ENCODE measurements around the gene NLRP3.
"Not testable (repeated sequence)": the region's sequence is repeated elsewhere in the genome, so short reads cannot be mapped to it uniquely, and the experiment has no call there.

Gene NLRP3

DNA sequence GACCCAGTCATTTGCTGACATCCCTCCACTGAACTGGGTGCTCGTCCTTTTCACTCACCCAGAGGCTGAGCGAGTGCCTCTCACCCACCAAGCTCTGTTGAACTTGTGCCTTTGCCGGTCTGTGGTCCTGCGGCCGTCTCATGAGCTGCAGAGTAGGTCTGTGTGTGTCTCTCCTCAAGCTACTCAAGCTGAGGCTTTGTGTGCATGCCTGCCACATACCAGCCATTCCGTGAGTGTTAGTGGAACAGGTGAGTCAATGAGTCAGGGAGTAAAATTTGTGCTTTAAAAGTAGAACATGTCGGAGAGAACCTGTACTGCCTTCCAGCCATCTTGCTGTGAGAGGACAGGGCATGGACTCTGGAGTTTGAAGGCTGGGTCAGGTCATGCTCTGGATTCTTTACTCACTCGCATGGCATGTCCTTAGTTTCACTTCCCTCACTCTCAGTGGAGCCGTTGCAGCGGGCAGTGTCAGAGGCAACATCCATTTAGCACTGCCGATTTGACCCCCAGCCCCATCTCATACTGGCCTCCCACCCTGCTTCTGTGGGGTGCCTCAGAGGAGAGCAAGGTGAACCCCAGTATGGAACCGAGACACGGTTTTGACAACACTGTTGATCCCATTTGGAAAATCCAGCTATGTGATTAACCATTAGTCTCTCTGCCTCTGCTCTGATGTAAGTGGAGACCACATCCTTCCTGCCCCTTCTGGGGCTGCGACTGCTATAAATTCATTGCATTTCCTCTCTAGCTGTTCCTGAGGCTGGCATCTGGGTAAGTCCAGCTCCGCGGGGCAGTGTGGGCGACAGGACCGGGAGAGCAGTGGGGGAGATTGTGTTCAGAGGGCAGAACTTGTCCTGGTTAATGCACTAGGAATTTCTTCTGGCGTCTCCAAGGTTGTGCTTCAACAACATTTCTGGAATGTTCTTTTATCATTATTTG, at the start of gene NLRP3:
Gene NLRP3 (plus strand): TSS at position 751 of the 939 bp plus-strand sequence. CDS start 2,628 bp downstream, outside the sequence.
- peak in 1 of 2 donors; percentile 20 for DNase-seq (ENCODE audit: extremely low read depth in 1 of 2, low read depth in 1 of 2)

DNA sequence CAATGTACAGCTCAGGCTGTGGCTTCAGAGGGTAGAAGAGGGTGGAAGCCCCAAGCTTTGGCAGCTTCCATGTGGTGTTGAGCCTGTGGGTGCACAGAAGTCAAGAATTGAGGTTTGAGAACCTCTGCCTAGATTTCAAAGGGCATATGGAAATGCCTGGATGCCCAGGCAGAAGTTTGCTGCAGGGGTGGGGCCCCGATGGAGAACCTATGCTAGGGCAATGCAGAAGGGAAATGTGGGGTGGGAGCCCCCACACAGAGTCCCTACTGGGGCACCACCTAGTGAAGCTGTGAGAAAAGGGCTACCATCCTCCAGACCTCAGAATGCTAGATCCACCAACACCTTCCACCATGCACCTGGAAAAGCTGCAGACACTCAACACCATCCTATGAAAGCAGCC, 49.6 kb upstream of the NLRP3 start:
- DNase-seq (ENCODE audit: extremely low read depth in 1 of 2, low read depth in 1 of 2), result not testable (repeated sequence)

DNA sequence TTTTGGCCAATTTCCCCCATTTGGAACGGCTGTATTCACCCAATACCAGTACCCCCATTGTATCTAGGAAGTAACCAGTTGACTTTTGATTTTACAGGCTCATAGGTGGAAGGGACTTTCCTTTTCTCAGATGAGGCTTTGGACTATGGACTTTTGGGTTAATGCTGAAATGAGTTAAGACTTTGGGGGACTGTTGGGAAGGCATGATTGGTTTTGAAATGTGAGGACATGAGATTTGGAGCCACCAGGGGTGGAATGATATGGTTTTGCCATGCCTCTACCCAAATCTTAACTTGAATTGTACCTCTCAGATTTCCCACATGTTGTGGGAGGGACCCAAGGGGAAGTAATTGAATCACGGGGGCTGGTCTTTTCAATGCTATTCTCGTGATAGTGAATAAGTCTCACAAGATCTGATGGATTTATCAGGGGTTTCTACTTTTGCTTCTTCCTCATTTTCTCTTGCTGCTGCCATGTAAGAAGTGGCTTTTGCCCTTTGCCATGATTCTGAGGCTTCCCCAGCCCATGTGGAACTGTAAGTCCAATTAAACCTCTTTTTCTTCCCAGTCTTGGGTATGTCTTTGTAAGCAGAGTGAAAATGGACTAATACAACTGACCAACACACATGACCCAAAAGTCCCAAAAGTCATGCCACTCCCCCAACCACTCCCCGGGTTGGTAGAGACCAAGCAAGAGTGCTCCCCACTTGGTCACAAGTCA, 48.9 kb upstream of the NLRP3 start:
- DNase-seq (ENCODE audit: extremely low read depth in 1 of 2, low read depth in 1 of 2), result no peak

DNA sequence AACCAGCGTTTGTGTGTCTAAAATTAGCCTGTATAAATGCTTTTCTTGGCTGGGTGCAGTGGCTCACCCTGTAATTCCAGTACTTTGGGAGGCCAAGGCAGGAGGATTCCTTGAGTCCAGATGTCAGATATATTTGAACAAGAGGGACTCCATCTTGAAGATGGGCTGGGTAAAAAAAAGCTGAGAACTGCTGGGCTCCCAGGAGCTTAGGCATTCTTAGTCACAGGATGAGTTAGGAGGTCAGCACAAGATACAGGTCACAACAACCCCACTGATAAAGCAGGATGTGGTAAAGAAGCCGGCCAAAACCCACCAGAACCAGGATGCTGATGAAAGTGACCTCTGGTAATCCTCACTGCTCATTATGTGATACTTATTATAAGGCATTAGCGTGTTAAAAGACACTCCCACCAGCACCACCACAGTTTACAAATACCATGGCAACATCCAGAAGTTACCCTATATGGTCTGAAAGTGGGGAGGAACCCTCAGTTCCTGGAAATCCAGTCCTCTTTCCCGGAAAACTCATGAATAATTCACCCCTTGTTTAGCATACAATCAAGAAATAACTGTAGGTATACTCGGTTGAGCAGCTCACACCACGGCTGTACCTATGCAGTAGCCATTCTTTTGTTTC, 48.1 kb upstream of the NLRP3 start:
- DNase-seq (ENCODE audit: extremely low read depth in 1 of 2, low read depth in 1 of 2), result no peak

DNA sequence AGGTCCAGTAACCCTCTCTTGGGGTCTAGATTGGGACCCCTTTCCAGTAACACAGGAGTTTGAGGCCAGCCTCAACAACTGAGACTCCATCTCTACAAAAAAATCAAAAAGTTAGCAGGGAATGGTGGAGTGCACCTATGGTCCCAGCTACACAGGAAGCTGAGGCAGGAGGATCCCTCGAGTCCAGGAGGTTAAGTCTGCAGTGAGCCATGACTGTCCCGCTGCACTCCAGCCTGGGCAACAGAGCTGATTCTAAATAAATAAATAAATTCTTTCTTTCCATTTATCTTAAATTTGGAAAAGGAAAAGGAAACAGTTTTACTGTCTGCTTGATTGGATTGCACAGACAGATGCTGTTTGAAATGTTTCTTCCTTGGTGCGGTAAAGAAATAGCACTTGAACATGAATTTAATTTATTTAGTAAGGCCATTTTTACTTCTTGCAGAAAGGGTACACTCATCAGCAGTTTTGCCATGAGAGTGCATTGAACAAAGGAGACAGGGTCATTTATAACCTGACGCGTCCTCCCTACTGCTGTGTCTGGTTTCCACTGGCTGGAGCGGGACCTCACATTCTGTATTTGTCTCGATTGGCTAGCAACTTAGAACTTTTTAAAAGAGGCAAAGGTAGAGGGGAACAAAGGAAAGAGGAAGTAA, 47.4 kb upstream of the NLRP3 start:
- DNase-seq (ENCODE audit: extremely low read depth in 1 of 2, low read depth in 1 of 2), result no peak

DNA sequence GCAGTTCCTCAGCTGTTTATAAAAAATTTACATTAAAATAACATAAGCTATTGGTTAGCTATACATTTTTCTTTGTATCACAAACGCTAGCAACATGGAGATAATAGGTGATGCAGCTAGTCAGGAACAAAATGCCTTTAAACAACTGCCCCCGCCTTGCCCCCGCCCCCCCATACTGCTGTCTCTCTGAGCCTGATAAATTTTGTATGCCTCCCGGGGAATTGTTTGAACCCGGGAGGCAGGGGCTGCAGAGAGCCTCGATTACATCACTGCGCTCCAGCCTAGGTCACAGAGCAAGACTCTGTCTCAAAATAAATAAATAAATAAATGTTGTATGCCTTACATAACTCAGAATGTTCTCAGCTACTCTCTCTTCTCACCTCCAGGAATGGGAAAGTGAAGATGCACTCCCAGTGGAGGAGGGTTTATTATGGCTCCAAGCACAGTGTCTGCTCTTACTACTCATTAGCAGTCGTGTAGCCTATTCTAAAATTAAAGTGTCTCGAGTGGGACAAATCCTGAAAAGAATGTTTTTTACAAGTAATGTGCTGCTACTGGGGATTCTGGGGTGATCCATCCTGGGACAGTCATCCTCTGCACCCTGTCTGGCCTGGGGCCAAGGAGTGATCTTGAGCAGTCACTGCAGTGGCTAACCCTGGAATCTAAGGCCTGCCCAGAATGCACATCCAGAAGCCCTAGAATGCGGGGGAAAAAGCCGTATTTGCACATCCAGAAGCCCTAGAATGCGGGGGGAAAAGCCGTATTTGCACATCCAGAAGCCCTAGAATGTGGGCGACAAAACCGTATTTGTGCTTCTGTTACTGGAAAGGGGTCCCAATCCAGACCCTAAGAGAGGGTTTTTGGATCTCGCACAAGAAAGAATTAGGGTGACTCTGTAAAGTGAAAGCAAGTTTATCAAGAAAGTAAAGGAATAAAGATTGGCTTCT, 44.9 kb upstream of the NLRP3 start:
- DNase-seq (ENCODE audit: extremely low read depth in 1 of 2, low read depth in 1 of 2), result no peak

DNA sequence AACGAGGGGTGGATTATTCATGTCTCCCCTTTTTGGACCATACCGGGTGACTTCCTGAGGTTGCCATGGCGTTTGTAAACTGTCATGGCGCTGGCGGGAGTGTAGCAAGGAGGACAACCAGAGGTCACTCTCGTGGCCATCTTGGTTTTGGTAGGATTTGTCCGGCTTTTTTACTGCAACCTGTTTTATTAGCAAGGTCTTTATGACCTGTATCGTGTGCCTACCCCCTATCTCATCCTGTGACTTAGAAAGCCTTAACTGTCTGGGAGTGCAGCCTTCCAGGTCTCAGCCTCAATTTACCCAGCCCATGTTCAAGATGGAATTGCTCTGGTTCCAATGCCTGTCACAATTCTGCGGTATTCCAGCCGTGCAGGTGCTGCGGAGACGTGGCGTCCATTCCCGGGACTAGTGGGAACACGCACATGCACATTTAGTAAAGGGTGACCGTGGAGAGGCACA, 44.1 kb upstream of the NLRP3 start:
- no peak for DNase-seq (ENCODE audit: extremely low read depth in 1 of 2, low read depth in 1 of 2)

DNA sequence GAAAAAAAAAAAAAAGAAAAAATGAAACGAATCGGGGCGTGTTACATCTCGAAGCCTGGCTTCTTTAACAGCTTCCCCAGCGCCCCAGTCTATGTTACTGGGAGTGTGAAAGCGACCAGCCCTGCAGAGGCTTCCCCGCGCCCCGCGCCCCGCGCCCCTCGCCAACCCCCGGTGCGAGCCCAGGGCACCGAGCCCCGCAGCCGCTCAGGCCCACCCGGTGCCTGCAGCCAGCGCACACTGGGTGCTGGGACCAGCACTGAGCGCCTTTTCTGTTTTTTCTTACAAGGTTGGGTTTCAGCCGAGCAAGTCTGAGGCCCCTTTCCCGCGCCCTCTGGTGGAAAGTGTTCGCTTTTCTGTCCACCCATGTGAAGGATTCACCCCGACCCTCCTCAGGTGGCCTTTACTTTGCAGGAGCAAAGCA, 42.2 kb upstream of the NLRP3 start:
- peak; percentile 22 to 34 for DNase-seq (ENCODE audit: extremely low read depth in 1 of 2, low read depth in 1 of 2)

DNA sequence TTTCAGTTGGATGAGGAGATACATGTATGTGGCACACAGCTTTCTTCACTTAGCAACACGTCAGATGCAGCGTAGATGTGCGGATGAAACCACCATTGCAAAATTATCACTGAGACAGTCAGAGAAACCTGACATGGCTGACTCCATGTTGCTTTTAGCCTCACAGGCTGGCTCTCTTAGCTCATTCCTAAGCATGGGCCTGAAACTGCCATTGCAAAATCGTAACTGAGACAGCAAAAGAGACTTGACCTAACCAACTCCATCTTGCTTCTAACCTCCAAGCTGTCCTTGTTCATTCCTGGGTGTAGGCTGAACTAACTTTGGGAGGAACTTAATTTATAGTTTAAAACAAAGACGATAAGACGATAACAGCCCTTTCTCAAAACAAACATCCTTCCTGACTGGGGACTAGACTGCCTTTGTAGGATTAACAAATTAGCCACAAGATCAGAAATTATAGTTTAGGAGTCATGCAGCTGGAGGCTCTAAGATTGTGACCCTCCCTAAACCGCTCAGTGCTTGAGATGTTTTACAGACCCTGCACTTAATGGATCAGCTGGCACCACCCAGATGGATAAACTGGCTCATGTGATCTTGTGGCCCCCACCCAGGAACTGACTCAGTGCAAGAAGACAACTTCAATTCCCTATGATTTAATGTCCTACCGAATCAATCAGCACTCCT, 41.2 kb upstream of the NLRP3 start:
- DNase-seq (ENCODE audit: extremely low read depth in 1 of 2, low read depth in 1 of 2), result not testable (repeated sequence)

DNA sequence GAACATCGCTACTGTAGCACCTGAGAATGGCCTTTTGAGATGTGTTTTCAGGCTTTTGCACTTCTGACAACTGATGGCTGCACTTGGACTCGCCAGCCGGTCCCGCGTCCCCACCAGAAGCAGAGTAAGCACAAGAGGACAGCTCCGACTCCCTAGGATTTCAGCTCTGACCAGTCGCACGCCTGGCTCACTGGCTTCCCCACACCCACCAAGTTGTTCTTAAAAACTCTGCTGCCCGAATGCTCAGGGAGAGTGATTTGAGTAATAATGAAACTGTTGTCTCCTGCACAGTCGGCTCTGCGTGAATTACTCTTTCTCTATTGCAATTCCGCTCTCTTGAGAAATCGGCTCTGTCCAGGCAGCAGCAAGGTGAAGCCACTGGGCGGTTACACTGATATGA, 40.2 kb upstream of the NLRP3 start:
- no peak for DNase-seq (ENCODE audit: extremely low read depth in 1 of 2, low read depth in 1 of 2)

DNA sequence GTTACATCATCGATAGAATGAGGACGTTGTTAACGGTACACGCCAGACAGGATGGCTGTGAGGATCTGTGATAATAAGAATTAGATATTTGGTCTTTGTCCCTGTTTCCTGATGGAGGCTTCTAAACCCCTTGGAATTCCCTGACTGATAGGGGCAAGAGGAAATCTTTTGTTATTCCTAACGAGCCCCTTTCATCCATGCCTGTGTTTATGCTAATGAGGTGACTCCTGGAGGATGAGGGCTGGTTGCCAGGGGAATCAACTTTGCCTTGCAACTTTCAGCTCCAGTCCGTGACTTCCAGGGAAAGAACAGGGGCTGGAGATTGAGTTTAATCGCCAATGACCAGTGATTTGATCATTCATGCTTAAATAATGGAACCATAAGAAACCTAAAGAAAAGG, 39.3 kb upstream of the NLRP3 start:
- no peak for DNase-seq (ENCODE audit: extremely low read depth in 1 of 2, low read depth in 1 of 2)

DNA sequence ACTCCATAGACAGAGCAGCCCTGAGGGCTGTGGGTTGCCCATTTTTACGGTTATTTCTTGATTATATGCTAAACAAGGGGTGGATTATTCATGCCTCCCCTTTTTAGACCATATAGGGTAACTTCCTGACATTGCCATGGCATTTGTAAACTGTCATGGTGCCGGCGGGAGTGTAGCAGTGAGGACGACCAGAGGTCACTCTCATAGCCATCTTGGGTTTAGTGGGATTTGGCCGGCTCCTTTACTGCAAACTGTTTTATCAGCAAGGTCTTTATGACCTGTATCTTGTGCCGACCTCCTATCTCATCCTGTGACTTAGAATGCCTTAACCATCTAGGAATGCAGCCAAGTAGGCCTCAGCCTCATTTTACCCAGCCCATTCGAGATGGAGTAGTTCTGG, 38.3 kb upstream of the NLRP3 start:
- DNase-seq (ENCODE audit: extremely low read depth in 1 of 2, low read depth in 1 of 2), result not testable (repeated sequence)

DNA sequence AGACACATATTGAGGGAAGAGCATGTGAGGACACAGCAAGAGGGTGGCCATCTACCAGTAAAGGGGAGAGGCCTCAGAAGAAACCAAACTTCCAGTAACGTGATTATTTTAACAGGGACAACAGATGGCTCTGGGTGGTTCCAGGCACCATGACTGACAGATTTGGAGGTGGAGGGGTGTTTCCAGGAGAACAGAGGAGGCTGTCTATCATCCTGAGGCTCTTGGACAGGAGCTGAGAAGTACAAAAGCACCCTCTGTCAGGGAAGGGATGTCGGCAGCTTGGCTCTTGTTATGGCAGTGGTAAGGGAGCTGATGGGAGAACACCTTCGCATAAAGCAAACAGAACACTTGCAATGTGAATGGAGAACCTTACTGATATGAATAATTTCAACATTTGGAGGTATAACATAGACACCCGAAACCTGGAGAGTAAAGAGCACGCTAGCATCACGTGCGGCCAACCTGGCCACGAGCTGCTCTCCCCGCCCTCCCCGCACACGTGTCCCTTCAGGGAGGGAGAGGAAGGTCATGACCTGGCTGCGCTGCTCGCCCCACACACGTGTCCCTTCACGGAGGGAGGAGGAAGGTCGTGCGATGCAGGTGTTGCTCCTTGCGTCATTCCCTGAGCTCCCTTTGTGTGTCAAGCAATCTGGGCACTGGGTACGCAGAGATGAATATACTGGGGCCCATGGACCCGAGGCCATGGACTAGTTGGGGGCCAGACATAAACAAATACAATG, 37.5 kb upstream of the NLRP3 start:
- no peak for DNase-seq (ENCODE audit: extremely low read depth in 1 of 2, low read depth in 1 of 2)

DNA sequence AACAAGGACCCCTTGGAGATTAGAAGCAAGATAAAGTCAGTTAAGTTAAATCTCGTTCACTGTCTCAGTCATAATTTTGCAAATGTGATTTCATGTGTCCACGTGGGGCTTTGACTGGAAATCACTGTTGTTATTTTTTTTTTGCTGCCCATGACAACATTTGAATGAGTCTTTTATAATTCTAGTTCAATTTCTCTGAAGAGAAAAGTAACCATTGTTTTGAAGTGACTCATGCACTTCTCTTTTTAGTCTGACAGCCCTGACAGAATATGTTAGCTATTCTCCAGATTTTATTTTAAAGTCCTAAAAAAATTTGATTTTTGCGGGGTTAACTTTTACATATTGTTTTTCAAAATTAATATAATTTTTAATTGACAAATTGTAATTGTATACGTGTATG, 30.7 kb upstream of the NLRP3 start:
- DNase-seq (ENCODE audit: extremely low read depth in 1 of 2, low read depth in 1 of 2), result no peak

DNA sequence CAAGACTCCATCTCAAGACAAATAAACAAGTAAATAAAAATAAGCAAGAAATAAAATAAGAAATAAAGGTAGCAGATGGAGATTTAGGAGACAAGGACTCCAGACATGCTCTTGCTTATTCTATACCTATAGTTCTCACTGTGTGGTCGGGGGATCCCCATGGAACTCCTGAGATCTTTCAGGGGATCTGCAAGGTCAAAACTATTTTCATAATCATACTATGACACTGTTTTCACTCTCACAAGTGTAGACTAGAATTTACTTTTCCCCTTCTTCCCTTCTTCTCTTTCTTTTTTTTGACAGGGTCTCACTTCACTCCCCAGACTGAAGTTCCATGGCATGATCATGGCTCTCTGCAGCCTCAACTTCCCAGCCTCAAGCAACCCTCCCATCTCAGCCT, 29.8 kb upstream of the NLRP3 start:
- DNase-seq (ENCODE audit: extremely low read depth in 1 of 2, low read depth in 1 of 2), result no peak

DNA sequence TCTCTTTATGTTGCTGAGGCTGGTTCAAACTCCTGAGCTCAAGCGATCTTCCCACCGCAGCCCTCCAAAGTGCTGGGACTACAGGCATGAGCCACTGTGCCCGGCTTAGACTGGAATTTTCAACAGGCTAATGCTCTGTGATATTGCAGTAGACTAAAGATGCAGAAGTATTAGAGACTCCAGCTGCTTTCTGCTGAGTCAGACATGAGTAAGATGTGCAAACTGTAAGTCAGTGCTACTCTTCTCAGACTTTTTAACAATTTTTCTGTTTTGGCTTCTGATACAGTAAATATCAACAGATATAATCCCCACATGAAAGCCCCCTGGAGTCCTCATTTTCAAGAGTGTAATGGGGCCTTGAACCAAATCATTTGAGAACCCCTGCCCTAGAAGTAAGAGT, 29.3 kb upstream of the NLRP3 start:
- DNase-seq (ENCODE audit: extremely low read depth in 1 of 2, low read depth in 1 of 2), result no peak

DNA sequence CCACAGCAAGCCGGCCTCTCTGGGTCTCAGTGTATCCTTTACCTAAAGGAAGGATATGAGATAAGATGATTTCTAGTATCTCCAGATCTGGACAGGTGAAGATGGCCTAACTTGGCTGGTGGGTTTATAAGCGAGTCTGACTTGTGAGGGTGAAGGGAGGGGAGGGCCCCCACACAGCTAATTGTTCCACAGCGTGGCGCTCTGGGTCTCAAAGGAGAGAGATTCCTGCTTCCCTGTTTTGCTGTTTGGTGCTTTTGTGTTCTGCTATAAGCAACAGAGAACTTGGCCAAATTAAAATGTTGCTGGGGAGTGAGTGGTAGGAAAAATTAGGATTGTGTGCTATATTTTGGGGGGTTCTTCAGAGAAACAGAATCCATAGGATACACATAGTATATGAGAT, 28.9 kb upstream of the NLRP3 start:
- no peak for DNase-seq (ENCODE audit: extremely low read depth in 1 of 2, low read depth in 1 of 2)

DNA sequence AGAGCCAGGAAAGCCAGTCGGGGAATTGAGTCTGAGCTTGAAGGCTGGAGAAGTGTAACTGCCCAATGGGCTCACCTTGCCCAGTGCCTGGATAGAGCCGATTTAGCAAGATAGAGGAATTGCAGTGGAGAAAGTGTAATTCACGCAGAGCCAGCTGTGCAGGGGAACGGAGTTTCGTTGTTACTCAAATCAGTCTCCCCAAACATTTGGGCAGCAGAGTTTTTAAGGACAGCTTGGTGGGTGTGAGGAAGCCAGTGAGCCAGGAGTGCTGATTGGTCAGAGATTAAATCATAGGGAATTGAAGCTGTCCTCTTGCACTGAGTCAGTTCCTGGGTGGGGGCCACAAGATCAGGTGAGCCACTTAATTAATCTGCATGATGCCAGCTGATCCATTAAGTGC, 28.4 kb upstream of the NLRP3 start:
- DNase-seq (ENCODE audit: extremely low read depth in 1 of 2, low read depth in 1 of 2), result no peak

Data from stimulated activated CD8-positive, alpha-beta memory T cell treated with anti-CD3 and anti-CD28 coated beads, Interleukin-7, amount 100 ng/mL, for 48 hours (primary cell).